GM19023 (cell line): ENCODE data around the gene PLD6.
"Not testable (repeated sequence)": the region's sequence is repeated elsewhere in the genome, so short reads cannot be mapped to it uniquely, and the experiment has no call there.

Experiments used
- ATAC-seq: cut with Tn5 transposase; IDR thresholded peaks from one replicate; pipeline ENCODE4 v1.9.1; 2021; ENCODE audit warnings: mild to moderate bottlenecking, moderate library complexity; ENCODE audit not compliant: unreplicated experiment

PLD6 gene

DNA sequence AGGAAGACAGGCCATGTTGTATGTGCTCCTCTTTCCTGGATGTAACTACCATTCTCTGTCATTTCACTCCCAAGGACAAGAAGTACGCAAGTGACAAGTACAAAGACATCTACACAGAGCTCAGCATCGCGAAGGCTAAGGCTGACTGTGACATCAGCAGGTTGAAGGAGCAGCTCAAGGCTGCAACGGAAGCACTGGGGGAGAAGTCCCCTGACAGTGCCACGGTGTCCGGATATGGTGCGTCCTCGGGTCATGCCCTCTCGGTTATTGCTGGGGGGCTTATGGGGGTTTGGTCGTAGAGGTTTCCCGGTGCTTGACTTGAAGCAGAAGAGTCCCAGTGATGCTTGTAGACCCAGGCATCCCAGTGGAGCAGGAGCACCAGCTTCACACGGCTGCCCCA is 29.0 kb downstream of the PLD6 start:
- no peak for ATAC-seq

DNA sequence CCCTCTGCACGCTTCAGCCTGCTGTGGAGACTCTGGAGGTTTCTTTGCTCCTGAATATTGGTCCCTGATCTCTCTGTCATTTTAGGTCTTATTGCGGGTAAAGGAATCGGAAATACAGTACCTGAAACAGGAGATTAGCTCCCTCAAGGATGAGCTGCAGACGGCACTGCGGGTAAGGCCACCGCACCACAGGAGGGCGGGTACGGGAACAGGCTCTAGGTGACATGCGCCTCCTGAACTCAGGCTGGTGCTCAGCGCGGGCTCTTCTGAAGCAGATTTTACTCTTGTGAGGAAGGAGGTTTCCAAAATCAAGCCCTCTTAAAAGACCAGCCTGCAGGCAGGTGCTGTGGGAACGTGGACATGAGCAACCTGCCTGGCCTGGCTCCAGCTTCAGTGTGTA is 29.8 kb downstream of the PLD6 start:
- no peak for ATAC-seq

DNA sequence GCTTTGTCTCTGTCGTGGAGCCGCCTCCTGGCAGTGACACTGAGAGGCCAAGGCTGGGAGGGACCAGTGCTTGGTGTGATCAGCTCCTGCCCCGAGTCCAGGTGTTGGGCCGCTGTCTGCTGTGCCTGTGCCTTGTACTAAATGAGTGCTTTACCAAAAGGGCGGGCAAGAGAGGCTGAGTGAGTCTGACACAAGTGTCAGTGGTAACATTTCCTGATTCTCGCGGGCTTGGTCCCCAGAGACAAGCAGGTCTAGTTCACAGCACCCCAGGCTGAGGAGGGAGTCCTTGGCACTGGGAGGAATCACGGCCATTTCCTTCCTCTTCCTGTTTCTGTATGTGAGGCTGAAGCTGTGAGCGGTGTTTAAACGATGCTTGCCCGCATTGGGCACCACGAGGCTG is 30.2 kb downstream of the PLD6 start:
- ATAC-seq = no peak

DNA sequence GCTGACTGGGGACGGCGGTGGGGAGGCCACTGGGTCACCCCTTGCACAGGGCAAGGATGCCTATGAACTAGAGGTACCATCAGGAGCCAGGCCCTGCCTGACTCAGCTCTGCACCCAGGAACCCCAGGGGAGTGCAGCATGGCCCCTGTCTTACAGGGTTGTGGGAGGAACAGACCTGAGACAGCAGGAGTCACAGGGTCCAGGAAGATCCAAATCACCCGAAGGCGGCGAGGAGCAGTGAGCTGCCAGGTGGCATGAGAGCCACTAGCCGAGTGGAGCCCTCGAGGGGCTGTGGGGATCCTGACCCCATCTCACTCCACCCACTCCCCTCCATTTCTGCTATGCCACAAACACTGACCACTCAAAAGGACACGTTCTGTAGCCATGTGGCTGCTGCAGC is 30.8 kb downstream of the PLD6 start:
- no peak for ATAC-seq

DNA sequence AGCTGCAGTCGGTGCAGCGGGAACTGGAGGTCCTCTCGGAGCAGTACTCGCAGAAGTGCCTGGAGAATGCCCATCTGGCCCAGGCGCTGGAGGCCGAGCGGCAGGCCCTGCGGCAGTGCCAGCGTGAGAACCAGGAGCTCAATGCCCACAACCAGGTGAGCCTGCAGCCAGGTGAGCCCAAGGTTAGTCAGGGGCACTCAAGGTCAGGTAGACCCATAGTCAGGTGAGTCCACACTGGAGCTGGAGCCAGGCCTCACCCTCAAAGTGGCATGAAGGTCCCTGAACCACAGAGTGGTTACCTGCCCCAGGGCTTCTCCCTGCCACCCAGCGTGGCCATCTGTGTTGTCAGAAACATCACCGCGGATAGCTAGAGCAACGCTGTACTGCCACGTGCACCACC is 32.2 kb downstream of the PLD6 start:
- no peak for ATAC-seq

DNA sequence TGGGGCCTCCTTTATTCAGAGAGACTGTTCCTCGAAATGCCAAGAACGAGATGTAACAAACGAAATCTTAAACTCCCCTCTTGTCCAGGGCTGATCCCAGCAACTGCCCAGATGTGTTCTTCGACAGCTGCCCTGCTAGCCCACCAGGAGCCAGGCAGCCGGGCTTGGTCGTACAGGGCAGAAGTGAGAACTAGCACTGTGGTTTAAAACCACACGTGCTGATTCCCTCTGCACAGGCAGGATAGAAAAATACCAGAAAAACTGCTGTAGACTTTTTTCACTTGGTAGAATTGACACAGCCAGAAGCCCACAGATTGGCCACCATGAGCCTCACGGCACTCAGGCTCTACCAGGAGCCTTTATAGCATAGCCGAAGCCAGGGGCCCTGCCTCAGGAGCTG is 33.1 kb downstream of the PLD6 start:
- no peak for ATAC-seq

DNA sequence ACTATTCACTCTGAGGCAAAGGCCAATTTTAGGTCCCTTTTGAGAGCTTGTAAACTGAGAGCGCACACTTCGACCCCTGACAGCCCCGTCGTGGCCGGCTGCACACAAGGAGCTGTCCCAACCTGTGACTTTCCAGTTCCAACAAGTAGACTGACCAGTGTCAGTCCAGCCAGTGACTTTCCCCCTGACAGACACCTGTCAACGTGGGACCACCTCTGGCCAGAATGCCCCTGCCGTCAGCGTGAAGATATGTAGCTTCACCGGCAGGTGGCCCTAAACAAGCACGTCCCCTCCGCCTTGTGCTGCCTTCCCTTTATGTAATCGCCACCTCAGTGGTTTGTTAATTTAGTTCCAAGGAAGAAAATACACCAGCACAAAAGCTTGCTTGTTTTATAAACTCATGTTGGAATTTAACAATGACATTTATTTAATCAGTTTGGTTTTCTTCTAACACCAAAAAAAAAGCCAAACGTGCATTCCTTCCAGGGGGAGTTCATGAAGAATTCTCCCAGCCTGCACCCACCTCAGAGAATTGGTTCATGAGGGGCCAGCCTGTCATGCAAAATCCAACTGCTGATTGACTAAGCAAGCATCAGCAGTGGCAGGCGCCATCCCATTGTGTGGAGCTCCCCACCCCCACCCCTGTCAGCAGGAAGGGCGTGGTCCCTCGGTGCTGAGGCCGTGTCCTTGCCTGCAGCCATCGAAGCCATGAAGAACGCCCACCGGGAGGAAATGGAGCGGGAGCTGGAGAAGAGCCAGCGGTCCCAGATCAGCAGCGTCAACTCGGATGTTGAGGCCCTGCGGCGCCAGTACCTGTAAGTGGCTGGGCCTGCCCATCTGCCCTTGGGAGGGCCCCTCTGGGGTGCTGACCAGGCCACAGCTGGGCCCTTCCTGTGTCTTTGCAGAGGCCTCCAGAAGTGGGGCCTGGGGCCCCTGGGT is 33.9 kb downstream of the PLD6 start:
- no peak for ATAC-seq

DNA sequence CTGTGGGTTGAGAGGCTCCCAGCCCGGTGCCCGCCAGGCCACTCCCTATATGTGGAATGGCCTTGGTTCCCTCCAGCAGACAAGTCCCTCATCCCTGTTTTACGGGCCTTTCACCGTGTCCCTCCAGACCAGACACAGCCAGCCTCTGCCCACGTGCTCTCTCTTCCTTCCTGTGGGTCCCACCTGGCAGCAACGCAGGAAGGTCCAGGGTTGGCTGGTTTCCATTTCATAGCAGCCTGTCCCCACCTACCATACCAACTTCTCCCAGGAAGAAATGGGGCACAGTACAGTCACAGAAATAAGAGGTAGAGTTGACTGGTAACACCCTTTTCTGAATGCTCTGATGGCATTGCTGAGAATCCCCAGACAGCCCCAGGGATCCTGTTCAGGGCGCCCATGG is 34.9 kb downstream of the PLD6 start:
- ATAC-seq = no peak

DNA sequence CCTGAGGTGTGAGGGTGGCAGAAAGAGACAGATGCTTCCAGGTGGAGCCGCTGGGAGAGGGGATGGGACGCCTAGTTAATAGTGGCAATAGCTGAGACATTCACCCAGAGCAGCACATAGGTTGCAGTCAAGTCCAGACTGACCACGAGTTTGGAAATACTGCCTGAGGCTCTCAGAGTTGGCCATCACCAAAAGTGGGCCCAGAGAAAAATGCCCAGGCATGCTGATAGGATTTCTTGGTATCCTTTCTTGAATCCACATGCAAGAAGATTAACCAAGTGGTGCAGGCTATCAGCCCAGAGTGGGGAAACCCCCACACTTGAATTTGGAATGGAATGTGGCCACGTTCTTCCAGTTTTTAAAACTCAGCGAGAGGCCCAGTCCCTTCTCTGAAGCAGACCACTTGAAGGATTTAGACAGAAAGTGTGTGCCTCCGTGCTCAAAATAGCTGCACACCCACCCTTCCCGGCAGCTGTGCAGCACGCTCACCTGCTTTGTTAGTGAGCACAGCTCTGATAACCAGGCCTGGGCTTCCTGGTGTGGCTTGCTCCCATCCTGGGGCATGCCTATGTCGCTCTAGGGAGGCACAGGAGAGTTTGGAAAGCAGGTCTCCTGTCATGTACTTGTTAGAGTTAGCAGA is 35.7 kb downstream of the PLD6 start:
- ATAC-seq = no peak

DNA sequence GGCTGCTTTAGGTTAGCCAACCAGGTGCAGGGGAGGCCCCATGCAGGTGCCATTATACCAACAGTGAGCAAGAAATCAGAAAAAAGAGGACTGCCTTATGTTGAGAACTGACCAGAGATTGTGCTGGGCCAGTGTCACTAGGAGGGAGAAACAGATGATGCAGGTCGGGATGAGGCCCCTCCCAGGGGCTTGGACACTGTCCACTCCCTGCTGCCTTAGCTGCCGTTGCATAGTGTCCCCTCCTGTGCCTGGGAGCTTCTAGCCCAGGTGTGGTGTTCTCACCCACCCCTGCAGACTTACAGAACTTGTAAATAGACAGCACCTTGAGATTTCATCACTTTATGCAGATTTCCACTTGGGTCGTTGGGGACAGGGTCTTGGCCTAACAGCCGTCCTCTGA is 36.7 kb downstream of the PLD6 start:
- ATAC-seq = no peak

DNA sequence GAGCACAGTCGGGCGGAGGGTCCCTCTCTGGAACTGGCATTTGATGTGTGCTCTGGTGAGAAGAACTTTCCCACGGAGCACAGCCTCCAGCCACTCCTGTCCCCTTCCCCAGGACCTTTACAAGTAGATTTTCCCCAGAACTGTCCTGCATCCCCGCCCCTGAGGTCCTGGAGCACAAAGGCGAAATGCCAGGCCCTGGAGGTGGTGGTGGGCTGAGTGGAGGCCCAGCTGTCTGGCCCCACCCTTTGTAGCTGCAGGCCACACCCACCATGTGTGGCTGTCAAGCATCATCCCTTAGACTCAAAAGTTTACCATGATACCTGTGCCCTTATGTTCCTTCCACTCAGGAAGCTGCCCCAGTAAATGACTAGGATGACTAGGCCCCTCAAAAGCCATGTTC is 37.7 kb downstream of the PLD6 start:
- ATAC-seq = no peak

DNA sequence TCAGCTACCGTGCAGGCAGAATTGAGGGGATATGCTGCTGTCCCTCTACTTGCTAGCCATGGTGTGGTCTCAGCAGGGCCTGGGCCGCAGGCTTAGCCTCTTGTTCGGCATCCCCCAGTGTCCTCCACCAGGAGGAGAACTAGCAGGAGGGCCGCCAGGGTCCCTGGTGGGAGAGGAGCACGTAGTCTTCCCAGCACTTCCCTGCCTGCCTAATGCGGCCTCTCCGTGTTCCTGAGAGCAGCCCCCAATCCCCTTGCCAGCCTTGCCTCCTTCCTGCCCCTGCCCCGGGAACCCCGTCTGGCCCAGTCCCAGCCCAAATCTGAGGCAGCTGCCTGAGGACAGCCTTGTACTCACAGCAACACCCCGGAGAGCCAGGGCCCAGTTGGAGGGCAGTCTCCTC is 38.1 kb downstream of the PLD6 start:
- ATAC-seq = no peak

DNA sequence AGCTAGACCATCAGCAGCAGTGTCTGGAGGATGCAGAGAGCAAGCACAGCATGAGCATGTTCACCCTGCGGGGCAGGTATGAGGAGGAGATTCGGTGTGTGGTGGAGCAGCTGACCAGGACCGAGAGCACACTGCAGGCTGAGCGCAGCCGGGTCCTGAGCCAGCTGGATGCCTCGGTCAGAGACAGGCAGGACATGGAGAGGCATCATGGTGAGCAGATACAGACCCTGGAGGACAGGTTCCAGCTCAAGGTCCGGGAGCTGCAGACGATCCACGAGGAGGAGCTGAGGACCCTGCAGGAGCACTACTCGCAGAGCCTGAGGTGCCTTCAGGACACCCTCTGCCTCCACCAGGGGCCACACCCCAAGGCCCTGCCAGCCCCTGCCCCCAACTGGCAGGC is 38.8 kb downstream of the PLD6 start:
- ATAC-seq = no peak

DNA sequence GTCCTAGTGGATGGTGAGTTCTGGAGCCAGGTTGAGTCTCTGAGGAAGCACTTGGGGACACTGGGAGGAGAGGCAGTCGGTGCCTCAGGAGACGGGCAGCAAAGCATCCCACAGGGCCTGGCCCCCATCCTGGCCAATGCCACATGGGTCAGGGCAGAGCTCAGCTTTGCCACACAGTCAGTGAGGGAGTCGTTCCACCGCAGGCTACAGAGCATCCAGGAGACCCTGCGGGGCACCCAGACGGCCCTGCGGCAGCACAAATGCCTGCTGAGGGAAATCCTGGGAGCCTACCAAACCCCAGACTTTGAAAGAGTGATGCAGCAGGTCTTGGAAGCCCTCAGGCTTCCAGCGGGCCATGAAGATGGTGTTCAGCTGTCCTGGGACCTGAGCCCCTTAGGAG is 39.7 kb downstream of the PLD6 start:
- ATAC-seq = no peak

DNA sequence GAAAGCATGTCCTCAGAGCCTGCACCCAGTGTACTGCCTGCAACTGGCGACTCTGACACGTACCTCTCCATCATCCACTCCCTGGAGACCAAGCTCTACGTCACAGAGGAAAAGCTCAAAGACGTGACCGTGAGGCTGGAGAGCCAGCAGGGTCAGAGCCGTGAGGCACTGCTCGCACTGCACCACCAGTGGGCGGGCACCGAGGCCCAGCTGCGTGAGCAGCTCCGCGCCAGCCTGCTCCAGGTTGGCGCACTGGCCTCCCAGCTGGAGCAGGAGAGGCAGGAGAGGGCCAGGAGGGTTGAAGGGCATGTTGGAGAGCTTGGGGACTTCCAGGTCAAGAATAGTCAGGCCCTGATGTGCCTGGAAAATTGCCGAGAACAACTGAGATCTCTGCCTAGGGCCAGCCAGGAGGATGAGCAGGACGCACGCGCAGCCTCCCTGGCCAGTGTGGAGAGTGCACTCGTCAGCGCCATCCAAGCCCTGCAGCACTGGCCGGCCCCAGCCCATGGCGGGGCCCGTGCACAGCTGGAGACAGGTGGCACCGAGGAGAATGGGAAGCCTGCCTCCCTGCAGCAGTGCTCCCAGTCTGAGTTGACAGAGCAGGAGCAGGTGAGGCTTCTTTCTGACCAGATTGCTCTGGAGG is 40.3 kb downstream of the PLD6 start:
- no peak for ATAC-seq

DNA sequence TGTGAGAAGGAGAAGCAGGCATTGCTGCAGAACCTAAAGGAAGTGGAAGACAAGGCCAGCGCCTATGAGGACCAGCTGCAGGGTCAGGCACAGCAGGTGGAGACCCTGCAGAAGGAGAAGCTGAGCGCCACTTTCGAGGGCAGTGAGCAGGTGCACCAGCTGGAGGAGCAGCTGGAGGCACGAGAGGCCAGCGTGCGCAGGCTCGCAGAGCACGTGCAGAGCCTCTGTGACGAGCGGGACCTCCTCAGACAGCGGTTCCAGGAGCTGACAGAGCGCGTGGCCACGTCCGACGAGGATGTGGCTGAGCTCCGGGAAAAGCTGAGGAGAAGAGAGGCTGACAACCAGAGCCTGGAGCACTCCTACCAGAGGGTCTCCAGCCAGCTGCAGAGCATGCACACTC is 41.5 kb downstream of the PLD6 start:
- no peak for ATAC-seq

DNA sequence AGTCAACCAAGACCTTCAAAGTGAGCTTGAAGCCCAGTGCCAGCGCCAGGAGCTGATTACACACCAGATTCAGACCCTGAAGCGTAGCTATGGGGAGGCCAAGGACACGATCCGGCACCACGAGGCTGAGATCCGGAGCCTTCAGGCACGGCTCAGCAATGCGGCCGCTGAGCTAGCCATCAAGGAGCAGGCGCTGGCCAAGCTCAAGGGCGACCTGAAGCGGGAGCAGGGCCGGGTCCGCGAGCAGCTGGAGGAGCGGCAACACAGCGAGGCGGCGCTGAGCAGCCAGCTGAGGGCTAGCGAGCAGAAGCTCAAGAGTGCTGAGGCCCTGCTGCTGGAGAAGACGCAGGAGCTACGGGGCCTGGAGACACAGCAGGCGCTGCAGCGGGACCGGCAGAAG is 42.0 kb downstream of the PLD6 start:
- ATAC-seq = no peak

DNA sequence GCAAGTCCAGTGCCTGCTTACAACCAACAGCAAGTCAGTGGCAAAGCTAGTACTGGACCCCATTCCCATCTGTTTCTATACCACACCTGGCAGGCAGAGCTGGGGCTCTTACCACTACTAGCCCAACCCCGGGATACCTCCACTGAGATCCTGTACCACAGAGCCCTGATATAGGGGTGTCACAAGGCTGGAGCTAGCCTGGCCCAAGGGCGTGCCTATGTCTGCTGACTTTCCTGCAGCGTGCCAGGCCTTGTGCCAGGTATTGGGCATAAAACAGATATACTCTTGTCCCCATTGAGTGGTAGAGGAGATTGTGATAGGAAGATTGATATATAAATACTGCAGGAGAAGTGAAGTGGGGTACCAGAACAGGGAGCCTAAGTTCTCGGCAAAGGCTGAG is 44.4 kb downstream of the PLD6 start:
- ATAC-seq = no peak

DNA sequence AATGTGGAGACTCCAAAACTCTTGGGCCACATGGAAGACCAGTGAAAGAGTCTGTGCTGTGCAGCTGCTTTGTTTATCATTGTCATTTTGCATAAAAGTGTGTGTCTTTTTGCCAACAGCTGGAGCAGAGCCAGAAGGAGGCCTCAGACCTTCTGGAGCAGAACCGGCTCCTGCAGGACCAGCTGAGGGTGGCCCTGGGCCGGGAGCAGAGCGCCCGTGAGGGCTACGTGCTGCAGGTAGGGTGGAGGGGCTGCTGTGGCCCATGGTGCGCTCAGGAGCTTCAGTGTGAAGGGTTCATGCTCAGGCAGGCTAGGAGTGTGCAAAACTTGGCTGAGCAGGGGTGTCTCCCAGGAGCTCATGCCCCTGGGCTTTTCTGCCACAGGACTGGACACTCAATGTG is 45.0 kb downstream of the PLD6 start:
- ATAC-seq = no peak

DNA sequence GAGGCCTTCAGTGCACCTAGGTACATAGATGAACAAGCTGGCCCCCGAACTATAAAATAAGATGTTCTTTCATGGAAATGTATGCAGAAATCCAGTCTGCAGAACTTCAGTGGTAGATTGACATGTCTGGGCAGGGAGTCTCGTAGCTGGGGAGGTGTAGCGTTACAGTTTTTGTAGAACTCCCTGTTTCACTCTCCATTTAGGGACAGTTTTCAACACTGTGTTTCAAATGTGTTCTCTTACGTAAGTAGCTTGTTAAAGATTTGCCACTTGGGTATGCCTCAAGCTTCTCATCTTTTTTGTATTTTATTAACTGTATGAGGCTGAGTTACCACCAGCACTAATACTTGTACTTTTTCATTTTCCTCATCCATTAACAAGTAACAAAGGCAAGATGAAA is 46.6 kb downstream of the PLD6 start:
- no peak for ATAC-seq

DNA sequence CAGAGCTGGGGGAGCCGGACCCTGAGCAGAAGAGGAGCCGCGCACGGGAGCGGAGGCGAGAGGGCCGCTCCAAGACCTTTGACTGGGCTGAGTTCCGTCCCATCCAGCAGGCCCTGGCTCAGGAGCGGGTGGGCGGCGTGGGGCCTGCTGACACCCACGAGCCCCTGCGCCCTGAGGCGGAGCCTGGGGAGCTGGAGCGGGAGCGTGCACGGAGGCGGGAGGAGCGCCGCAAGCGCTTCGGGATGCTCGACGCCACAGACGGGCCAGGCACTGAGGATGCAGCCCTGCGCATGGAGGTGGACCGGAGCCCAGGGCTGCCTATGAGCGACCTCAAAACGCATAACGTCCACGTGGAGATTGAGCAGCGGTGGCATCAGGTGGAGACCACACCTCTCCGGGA is 47.6 kb downstream of the PLD6 start:
- ATAC-seq = not testable (repeated sequence)

DNA sequence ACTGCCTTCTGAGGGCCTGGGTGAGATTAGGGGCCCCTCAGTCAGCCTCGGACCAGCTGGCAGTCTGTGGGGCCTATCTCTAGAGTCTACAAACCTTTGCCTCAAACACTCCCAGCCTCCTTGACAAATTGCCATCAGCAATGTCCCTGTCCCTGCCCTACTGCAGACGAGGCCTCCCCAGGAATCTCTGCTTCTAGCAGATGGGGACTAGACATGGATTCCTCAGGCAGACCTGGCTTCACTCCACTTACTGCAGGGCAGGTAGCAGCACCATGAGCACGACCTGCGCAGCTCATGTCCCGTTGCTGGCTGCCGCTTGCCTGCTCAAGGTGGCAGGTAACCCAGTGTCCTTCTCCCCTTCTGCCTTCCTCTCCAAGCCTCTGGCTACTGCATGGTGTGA is 49.1 kb downstream of the PLD6 start:
- no peak for ATAC-seq
